NCI-H2227 (cell line): Measurements from ENCODE around the gene ALS2CL.

Experiments used
- DNase-seq: peaks from one replicate; lab custom pipeline; 2025; ENCODE audit not compliant: unreplicated experiment; lab: John Stamatoyannopoulos, UW

The ALS2CL gene

DNA sequence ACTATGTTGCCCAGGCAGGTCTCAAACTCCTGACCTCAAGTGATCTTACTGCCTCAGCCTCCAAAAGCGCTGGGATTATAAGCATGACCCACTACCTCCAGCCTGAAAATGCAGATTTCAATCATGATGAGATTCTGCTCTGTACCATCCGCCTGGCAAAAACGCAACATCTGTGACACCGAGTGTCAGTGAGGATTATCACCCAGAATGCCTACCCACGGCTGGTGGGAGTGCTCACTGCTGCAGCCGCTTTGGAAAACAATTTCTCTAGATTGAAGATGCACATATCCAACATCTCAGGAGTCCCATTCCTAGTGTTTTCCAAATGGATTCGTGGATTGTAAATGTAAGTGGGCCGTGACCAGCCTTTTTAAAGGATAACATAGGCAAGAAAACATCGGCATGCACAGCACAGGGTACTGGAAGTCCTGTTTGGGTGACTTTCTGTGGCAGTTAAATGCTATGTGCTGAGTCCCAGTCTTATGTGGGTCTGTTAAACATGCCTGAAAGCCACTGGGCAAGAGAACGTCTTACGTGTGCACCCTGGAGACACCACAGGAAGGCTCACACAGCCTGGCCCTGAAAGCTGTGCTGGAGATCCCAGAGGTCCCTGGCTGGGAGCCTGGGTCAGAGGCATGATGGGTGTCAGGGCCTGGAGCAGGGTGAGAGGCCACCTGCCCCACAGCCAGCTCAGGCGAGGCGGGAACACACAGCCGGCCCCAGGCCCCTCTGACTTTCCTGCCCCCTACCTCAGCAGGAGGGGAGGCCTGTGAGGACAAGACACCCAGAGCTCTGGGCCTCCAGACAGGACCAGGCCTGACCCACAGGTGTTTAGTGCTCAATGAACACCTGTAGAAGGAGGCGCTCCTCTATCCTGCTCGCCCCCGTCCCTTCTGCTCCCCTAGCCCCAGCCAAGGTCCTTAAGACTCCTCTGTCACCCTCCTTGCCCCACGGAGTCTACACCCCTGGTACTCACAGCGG is 23.3 kb upstream of the ALS2CL start:
- DNase-seq, result no peak

DNA sequence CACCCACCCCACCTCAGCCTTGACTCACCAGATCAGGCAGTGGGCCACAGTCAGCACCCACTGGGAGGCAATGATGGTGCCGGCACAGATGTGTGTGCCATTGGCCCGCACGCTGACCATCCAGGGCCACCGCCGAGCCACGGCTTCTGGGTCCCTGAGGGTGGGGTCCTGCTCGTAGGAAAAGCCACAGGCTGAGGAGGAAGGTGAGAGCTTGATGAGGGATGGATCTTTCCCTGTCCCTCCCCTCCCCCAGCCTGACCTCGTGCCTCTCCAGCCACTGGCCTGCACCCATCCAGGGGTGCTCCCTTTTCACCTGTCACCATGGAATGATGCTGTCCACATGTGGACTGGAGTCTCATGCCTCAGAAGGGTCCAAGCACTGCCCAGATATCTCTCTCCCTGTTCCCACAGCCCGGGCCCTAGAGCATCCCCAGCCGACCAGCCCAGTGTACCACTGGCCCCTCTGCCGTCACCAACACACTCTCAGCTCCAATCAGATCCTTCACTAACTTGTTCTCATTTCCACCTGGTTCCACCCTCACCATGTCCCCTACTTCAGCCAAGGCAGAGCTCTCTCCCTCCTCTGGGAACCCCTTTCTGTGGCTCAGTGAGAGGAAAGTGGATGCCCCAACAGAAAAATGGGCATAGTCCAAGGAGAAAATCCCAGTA is 22.2 kb upstream of the ALS2CL start:
- DNase-seq, result no peak

DNA sequence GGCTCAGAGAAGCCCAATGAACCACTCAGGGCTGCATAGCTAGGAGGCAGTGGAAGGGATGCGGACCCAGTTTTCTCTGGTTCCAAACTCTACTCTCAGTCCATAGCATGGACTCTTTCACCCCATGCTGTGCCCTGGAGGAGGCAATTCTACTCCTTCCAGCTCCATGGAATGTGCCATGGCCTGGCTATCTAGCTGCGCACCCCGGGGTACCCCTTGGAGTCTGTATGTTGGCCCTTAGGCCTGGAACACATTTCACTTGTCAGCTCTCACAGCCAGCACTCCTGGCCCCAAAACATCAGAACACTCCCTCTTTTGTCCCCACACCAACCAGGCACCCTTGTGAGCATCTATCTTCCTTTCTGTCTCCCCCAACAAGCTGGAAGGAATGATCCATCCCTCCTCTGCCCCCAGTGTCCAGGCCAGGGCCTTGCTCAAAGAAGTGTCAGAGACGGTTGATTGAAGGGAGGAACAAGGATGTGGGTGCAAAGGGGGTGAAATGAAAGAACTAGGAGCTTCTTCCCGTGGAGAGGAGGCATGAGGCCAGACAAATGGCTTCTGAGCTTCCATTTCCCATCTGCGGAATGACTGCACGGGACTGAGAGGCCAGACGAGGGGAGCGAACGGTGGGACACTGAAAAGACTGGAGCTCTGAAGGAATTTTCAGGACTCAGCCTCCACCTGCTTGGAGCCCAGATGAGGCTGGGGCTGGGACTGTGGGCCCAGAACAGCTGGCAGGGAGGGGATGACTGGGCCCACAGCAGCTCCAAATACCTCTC is 21.4 kb upstream of the ALS2CL start:
- no peak for DNase-seq

DNA sequence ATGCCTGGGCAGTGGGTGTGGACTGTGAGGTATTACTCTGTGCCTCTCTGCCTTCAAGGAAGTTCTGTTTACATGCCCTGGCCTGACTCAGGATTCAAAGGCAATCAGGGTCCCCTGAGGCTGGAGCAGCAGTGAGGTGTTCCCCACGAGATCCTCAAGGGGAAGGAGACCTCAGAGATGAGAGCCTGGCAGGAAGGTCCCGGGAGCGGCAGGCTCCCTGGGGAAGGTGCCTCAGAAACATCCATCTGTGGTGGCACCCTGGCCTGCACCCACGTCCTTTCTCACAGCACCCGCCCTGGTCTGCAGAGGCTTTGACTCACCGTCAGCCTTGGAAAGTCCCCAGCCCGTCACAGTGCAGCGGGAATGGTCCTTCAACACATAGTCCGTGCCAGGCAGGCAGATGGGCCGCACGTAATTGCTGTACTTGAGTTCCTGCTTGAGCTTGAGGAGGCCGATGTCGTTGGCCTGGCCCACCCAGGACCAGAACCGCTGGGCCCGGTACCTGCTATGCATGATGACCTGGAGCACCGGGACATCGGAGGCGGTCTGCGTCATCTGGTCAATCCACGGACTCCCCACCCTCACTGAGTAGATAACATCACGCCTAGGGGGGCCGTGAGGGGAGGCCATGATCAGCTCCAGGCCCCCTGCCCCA is 20.5 kb upstream of the ALS2CL start:
- no peak for DNase-seq

DNA sequence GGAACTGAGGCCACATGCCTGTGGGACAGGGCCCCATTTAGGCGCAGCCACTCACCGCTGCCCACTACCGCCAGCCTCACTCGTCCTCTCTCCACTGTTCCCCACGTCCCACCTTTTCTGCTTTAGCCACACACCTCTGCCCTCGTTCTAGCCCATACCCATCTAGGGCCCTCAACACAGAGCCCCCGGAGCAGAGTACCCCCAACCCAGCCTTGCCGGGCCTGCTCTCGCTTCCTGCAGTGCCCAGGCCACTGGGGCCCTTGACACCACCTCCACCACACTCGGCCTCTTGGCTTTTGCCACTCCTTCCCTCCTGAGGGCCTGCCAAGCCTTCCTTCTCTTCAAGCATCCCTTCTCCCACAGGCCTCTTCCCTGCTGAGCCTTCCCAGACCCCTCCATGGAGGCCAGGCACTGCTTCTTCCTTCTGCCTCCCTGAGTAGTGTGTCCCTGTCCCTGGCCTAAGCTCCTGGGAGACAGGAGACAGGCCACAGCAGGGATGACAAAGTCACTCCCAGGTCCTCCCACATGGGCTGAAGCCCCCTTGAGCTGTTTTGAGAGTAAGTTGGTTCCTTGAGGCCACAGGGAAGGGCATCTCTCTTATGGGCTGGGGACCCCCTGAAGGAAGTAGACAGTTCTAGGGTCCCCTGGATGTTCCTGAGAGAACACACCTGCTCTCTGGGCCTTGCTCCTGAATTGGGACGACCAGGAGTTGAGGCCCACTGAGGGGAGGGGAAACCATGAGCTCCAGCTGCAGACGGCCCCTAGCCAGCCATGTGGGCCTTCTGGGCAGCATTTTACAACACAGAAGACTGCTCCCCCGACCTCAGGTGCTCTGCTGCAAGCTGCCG is 19.8 kb upstream of the ALS2CL start:
- DNase-seq, result no peak

DNA sequence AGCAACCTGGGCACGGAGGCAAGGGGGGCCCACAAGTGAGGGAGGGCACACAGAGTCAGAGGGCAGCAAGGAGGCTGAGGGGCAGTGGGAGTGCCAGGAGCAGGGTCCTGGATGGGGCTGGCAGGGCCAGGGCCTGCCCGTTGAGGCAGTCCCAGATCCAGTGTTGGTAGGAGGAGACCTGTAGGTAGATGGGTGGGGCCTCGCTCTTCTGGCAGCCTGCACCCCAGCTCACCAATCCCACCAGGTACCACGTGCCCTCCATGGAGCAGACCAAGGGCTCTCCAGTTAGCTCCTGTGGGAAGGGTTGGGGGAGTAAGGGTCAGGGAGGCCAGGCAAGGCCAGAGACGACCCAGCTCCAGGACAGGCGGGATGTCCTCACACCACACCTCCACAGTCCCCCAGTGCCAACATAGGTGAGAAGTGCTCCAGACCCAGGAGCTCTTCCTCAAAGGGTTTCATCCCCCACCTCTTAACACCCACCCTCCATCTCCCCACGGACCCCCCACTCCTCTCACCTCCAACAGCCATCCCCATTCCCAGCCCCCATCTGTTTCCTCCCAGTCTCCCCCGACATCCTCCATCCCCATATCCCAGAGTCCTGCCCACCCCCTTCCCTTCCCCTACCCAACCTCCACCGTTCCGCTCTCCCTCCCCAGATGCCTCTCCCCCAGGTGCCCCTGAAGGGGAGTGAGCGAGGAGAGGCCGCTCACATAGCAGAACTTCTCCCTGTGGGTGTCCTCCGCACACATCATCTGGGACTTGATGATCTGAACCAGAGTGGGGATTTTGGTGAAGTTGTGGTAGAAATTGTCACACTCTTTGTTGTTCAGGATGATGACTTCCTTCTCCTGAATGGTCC is 18.9 kb upstream of the ALS2CL start:
- no peak for DNase-seq

DNA sequence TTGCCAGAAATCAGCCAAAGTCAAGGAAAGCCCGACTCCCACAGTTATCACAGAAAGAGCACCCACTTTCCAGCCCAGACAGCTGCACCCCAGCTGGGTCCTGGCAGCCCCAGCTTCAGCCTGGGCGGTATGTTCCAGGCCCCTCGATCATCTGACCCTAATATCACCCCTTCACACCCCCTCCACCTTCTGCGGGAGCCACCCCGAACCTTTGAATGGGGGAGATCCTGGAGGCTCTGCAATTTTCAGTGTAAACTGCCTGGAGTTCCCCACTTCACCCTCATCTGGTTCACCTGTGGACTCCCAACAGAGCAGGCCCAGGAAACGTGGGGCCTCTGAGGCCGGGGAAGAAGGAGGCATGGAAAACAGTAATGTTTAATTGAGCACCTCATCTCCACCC is 18.3 kb upstream of the ALS2CL start:
- DNase-seq, result no peak

DNA sequence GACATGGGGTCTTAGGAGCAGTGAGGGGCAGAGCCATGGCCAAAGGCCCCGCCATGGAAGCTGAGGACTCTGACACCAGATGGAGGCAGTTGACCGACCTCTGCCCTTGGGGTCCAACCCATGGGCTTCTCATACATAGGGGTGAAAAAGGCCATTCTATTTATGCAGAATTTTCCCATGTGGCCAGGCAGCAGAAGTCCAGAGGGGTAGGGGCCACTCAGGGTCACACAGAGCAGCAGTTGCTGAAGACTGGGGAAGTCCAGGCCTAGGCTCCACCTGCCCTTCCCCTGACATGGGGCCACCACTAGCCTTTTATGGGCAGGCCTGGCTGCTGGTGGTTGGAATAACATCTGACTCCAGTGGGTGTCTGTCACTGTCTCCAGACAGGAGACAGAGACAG is 17.8 kb upstream of the ALS2CL start:
- DNase-seq, result no peak

DNA sequence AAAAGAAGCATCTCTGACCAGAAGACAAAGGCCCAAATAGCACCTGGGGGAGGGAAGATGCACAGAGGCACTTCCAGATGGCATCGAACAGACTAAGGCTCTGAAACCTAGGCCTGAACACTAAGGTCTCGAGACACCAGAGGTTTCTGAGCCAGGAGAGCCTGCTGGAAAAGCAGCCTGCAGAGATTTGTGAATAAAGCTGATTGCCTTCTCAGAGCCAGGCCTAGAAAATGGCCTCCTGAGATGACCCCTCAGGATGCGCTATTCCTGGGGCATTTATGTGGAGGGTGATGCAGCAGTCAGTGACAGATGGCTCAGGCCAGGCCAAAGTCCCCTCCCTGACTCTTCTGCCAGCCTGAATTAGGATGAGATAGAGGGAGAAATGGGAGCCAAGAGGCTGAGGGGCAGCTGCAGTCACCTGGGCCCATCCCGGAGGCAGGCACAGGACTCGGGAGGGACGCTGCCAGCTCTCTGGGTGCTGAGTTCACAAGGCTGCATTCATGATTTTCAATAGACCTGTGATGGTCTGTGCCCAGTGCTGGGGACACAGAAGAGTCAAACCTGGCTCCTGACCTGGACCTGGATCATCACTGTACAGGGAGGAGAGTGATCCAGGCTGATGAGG is 17.3 kb upstream of the ALS2CL start:
- DNase-seq, result no peak

DNA sequence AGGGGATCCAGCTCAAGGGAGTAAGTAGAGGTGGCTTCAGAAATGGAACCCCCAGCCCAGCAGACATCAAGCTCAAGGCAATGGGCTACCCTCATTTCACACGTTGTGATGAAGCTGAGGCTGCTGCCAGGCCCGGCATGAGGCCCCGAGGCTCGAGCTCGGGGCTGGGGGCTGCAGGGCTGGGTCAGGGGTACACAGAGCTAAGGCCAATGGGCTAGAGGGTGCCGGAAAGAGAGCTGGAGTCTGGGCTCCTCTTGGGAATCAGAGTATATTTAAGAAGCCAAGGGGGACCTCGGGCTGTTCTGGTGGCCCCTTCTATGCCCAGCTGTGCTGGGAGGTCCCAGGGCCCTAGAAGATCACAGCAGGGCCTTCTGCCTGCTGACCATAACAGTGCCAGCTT is 16.8 kb upstream of the ALS2CL start:
- DNase-seq, result no peak

DNA sequence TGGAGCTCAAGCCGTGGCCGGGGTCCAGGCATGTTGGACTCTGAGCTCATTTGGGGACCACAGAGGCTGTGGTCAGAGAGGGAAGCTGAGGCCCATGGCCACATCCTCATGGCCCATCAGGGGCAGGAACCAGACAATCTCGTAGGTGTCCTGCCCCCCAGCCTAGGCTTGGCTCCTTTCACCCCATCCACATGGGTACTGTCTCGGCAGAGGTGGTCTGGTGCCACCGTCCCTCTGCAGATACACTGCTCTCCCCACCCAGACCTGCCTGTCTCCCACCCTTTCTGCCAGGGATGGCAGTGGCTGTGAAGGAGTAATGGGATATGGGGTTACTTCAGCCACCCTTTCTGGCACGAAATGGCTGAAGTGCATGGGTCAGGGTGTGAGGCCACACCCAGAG is 16.2 kb upstream of the ALS2CL start:
- no peak for DNase-seq

DNA sequence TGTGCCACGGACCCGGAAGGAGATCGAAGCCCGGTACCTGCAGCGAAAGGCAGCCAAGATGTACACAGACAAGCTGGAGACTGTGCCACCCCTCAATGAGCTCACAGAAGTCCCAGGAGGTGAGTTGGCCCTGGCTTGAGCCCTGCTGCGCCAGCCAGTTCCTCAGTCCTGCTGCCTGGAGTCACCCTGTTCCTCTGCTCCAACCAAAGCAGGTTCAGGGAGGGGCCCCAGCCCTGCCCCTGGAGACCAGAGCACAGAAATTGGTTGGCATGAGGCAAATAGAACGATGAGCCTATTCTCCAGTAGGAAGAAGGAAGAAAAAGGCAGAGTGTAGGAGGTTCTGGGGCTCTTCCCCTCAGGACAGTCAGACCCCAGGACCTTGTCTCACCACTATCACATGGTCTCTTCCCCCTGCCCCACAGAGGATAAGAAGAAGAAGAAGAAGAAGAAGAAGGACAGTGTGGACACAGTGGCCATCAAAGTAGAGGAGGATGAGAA is 15.7 kb upstream of the ALS2CL start:
- no peak for DNase-seq

DNA sequence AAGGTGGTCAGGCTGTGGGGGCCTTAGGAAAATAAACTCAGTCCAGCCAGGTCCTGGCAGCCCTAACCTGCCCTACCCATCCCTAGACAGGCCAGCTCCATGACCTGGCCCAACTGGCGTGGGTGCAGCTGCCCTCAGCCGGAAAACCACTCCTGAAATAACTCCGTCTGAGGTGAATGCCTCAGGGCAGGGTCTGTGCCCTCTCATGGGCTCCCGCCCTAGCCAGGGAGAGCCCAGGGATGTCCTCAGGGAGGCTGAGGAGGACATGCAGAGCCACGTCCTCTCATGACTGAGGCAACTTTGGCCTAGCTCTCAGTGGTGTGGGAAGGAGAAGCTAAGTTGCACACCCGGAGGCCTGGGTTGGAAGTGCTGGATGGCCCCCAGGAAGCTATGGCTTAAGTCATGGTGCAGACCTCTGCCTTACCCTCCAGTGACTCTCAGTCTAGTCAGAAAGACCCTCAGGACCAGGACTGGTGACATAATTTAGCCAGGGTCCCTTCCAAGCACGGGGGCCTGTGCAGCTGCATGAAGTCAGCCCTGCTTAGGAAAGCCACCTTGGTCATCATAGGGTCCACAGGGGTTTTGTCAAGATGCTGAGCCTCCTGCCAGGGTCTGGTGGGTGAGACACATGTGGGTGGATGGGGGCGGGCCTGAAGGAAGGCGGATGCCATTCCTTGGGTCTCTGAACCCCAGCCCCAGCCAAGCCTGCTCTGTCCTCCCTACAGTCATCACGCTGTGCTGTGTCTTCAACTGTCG is 15.1 kb upstream of the ALS2CL start:
- no peak for DNase-seq

DNA sequence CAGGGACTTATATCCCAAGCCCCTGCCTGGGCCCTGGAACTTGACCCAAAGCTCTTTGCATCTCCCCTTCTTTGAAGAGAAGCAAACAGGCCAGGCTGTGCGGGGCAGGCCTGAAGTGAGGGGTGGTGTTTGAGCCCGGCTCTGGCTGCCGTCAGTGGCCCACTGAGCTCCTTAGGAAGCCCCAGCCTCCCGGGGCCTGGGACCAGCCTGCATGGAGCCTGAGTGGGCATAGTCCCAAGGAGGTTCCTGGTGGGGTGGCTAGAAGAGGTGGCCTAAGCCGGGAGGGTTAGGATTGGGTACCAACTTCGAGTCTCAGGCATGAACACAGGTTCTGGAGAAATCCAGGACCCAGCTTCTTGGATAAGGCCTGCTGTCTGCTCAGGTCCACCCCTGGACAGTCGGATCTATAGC is 14.1 kb upstream of the ALS2CL start:
- DNase-seq, result no peak

DNA sequence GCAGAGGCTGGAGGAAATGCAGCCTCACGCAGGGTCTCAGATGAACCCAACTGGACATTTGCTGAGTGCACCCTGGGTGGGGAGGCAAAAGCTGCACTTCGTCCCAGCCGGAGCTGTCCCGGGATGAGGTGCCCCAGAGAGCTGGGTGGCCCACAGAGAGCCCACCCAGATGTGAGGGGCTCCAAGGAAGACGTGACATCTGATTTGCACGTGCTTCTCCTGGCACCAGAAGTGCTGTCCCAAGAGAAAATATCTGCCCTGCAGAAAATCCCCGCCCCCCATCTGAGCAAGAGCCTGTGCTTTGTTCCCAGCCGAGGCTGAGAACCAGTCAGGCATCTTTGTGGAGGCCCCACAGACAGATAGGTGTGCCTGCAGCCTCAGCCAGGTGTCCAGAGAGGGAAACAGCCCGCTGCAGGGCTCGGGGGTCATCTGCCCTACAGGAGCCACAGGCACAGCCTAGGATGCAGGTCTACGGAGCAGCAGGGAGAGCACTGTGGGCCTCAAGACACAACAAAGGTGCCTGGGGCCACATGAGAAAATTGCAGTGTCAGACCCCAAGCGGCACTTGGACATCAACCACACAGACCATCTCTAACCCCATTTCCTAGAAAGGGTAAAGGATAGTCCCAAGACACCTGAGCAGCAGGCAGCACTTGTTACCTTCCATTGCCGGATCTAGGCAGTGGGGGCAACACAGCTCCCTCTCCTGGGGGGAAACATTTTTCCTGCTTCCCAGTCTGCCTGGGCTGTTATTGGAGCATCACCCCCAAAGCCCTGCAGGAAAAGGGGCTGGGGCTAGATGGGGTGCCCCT is 13.5 kb upstream of the ALS2CL start:
- no peak for DNase-seq

DNA sequence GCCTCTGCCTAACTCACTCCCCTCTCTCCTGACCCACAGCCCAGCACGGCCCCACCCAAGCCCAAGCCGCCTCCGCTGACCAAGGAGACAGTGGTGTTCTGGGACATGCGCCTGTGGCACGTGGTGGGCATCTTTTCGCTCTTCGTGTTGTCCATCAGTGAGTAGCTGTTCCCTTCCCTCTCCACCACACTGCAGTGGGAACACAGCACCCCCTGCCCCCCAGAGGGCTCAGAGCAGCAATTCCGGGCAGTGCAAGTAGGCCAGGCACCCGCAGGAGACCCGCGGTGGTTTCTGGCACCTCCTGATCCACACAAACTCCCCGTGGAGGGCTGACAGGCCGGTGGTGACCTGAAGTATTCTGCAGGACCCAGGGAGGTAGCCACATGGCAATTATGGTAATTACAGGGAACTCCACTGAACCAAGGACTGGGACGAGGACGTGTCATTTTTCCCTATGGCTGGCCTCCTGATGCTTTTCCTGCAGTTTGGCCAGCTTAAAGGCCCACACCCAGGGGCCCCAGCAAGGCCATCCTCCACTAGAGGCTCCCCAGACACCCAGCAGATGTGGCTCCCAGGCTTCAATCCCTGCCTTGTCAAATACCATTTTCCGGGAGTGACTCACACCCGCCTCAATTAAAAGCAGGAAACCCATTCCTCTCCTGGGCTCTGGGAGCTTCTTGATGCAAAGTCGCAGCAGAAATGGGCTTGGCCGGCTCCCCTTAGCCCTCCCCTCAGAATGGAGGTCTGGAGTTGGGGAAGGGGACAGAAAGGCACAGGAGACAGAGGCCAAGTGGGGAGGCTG is 12.5 kb upstream of the ALS2CL start:
- DNase-seq, result peak; percentile 49
